HG03565 (cell line): ENCODE data around the gene FAM53B.
"Not testable (repeated sequence)": the region's sequence is repeated elsewhere in the genome, so short reads cannot be mapped to it uniquely, and the experiment has no call there.

Source experiments
- ATAC-seq: cut with Tn5 transposase; IDR thresholded peaks from one replicate; pipeline ENCODE4 v1.9.1; 2021; ENCODE audit warnings: mild to moderate bottlenecking, moderate library complexity; ENCODE audit not compliant: unreplicated experiment

FAM53B gene

GRCh38 chr10:124744102-124745050 is at the start of gene FAM53B:
TSS of gene FAM53B (minus strand) at chr10:124744378. CDS start at chr10:124706713, 37,665 bp downstream.
- peak; percentile 49 for ATAC-seq

- ATAC-seq: no peak
Measured at GRCh38 chr10:124792998-124793352, 48.8 kb upstream of the FAM53B start.

DNA sequence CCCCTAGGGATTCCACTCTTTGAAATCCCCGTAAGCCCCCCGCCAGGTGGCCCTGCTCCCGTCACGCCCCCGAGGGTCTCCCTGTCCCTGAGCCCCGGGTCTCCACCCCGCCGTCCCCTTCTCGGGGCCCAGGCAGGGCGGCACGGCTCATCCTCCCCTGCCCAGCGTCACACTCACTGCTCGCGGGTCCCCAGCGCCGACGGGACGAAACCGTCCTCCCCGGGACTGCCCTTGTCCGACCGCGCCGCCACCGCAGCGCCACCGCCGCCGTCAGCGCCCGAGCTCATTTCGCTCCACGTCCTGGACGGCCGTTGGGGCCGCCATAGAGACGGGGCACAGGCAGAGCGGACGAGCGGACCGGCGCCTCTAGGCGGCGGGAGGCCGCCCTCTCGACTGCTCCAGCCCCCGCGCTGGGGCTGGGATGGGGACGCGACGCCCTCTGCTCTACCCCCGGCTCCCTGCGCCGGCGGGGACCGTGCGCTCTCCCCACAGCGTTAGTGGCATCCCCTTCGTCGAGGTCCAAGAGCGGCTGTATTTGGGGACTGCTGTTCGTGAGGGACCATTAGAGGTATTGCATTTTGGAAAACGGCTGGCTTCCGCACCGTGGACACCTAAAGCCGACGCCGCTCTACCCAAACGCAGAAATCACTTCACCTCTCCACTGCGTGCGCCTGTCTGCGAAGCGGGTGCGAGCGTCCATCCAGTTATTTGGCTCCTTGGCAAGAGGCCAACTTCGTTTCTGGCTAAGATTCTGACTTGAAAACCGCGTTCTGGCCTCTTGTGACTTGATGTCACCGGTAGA is 47.6 kb upstream of the FAM53B start, which contains the start of gene EEF1AKMT2:
Gene EEF1AKMT2 (minus strand): TSS at position 341 of the 802 bp plus-strand sequence. CDS start 54 bp downstream, at position 287.
- peak; percentile 88 for ATAC-seq

- ATAC-seq: not testable (repeated sequence)
Measured at GRCh38 chr10:124782900-124783299, 38.7 kb upstream of the FAM53B start.

DNA sequence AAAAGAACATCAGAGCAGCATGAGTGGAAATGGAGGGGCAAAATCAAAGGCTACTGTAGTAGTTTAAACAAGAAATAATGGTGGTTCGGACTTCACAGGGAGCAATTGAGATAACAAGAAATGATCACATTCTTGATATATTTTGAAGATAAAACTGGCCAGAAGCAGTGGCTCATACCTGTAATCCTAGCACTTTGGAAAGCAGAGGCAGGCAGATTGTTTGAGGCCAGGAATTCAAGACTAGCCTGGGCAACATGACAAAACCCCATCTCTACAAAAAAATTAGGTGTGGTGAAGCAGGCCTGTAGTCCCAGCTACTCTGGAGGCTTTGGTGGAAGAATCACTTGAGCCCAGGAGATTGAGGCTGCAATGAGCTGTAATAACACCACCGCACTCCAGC is 24.6 kb upstream of the FAM53B start:
- ATAC-seq: no peak

GRCh38 chr10:124765256-124765655 is 21.1 kb upstream of the FAM53B start:
- ATAC-seq: no peak

DNA sequence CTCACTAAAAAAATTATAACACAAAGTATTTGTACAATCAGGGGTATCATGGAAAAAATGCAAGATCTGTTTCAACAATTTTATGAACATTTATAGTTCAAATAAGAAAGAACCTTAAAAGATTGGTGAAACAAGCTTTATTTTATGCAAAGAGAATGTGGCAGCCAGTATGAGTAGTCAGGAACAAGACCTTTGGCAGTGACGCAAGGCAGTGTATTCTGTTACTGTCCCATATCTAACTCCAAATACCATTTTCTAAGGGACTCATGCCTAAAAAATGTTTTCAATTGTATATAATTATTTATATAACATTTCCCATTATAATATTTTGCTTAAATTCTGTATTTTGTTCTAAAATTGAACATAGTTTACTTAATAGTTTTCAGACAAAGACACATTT is 19.1 kb upstream of the FAM53B start:
- ATAC-seq: no peak

DNA sequence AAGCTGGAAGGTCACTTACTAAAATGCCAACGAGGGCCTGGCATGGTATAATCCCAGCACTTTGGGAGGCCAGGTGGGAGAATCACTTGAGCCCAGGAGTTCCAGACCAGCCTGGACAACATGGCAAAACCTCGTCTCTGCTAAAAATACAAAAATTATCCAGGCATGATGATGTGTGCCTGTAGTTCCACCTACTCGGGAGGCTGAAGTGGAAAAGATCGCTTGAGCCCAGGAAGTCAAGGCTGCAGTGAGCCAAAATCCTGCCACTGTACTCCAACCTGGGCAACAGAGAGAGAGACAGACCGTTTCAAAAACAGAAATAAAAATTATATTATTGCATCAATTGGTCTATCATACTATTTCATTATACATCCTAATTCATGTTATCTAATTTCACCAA is 18.1 kb upstream of the FAM53B start:
- ATAC-seq: no peak

- ATAC-seq: no peak
Measured at GRCh38 chr10:124756156-124756903, 12.2 kb upstream of the FAM53B start.

DNA sequence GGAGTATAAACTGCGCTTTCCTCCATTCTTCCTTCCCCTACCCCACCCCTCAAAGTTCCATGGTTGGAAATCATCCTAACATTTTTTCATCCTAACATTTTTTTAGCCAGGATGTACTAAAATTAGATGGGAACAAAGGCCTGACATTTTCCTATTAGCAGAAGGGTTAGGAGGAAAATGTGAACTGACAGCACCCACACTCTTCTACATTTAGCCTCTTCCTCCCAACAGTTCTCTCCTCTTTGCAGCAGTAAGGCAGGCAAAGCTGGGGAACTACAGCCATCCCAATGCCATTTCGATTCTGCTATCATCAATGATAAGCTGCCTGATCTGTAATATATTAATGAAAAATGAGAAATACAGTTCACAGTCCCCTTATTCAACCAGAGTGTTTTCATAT is 11.4 kb upstream of the FAM53B start:
- ATAC-seq: no peak

DNA sequence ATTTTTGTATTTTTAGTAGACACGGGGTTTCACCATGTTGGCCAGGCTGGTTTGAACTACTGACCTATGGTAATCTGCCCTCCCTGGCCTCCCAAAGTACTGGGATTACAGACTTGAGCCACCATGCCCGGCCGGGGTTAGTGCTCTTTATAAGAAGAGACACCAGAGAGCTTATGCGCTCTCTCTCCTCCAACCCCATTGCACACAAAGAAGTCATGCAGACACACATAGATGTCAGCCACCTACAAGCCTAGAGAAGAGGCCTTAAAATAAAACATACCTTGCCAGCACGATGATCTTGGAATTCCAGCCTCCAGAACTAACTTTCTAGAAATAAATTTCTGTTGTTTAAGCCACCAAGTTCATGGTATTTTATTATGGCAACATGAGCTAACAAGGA is 10.0 kb upstream of the FAM53B start:
- ATAC-seq: no peak

DNA sequence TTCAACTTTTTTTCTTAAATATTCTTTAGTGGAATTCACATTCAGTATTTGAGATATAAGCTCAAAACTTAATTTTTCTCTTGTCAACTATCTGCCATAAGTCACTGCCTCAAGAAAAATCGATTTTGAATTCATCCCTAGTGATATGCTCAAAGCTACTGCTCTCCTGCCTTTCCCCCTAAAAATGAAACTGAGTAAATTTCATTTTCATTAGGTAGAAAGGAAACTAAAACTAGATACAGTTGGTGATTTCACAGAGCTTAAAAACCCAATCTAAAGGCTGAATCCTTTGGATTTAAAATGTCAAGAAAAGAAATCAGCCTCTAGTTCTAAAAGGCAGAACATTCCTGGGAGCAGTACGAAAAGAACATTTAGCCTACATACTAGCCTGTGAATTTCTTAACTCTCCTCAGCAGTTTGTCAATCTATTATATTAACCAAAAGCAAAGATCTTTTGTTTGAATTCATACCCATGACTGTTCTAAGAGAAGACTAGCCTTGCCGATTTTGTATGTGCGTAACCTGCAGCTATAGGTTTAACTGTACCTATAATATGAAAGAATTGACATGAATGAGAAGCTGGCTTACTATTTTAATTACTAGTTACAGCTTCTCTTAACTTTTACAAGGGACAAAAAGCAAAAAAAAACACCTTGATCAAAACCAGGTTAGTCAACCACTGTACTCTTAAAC is 4.9 kb upstream of the FAM53B start:
- ATAC-seq: no peak

DNA sequence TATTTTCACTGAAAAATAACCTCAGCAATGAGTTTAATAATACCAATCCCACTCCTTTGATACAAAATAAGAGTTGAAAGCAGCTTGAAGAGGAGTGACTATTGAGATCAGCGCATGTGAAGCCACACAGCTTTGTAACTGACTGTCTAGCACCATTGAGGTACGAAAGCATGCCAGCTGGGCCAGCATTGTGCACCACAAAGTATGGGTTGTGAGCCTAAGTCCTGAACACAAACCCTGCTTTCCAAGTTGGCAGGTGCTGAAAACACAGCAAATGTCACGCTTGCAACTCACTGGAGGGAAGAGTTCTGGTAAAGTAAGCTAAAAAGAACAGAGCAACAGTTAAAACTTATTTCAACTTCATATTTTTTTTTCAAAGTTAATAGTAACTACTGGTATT is 4.0 kb upstream of the FAM53B start:
- ATAC-seq: no peak

- ATAC-seq: no peak
Measured at GRCh38 chr10:124747745-124748144, 3.6 kb upstream of the FAM53B start.

GRCh38 chr10:124746992-124747391 is 2.8 kb upstream of the FAM53B start:
- no peak for ATAC-seq

- ATAC-seq: not testable (repeated sequence)
Measured at GRCh38 chr10:124746447-124746846, 2.3 kb upstream of the FAM53B start.

DNA sequence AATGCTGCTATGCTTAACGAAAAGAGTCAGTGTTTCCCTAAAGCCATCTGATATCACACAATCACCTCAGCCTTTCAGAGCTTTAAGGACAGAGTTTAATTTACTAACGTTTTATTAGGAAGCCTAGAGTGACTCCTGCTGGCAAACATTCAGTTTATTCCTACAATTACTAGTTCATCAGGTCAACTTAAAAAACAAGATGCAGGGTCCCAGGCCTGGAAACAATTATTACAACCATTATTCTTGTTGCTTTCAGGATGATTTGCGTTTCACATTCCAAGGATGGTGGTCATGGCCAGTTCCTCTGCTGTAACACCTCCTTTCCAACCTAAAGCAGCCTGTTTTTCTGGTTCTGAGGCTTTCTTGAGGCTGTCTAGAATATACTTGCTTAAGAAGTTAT is 1.5 kb upstream of the FAM53B start:
- ATAC-seq: no peak

GRCh38 chr10:124745252-124745651 is 1.1 kb upstream of the FAM53B start:
- no peak for ATAC-seq

DNA sequence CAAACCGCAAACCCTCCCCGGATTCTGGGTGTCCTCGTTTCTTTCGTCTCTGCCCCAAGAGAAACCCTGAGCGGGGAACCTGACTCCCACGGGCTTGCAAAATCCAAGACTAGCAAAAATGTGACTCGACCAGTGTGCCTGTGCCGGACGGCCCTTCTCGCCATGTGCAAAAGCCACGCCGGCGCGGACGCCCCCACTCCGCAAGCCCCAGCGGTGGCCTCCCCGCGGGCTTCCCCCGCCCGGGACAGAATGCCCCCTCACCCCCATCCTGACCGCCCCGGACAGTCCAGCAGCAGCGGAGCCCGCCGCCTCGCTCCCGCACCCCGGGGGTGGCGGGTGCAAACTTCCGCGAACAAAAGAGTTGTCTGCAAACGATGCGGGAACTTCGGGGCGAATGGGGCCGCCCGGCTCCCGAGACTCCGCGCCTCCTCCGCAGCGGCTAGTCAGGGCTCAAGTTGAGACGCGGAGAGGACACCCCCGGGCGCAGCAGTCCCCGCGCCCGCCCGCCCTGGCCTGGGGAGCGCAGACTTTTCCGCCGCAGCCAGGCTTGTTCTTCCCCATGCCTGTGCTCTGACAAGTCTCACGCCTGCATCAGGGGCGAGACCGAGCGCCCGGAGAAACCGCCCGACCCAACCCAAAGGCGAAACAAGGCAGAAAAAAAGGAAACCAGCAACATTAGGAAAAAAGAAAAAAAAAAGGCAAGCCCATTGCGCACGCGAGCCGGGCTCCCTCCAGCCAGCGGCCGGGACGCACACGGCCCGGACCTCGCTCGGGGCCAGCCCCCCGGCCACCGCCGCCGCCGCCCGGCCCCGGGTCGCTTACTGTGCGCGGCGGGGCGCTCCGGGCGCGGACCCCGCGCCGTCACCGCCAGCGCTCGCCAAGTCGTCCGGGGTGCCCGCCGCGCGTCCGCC is 732 bp downstream of the FAM53B start:
- peak; percentile 11 for ATAC-seq
